Cortex of kidney (tissue), 1 donor: ENCODE data around the gene FBXL5.

ENCODE experiments used
- DNase-seq: peaks from one replicate; lab custom pipeline; 2025; lab: John Stamatoyannopoulos, UW

Gene FBXL5

GRCh38 chr4:15557786-15558550 lies 97.2 kb downstream of the FBXL5 start:
- DNase-seq, result no peak

DNA sequence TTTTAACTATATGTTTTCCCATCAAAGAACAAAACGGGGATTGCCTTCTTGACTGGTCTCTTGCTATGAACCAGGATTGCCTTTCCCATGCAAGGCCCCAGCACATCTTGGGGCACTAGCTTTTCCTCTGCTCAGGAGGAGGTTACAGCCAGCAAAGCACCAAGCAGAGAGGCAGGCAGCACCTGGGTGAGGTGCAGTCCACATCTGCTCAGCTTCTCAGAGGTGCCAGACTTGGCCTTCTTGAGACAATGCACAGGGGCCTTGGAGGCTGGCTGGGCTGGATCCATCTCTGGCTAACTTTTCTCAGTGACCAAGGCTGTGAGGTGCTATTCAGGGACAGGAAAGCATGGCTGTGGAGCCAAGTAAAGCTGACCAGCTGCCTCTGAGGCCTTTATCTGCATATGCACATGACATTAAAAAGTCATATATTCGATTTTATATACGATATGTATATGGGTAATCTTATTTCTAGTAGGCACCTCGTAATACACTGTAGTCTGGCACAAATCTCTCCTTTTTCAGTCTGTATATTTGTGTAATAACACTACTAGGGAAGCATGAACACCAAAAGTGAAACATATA lies 98.6 kb downstream of the FBXL5 start:
- DNase-seq, result no peak
